Neural cell (in vitro differentiated cells): ENCODE data around the gene SKIL.
"Not testable (repeated sequence)": the region's sequence is repeated elsewhere in the genome, so short reads cannot be mapped to it uniquely, and the experiment has no call there.

Source experiments
- CTCF ChIP-seq: fragments of 450-650 bp; IDR thresholded peaks from 2 replicates; pipeline ENCODE4 v1.5.1; 2014; ENCODE audit warnings: antibody characterized with exemption, mild to moderate bottlenecking, moderate library complexity; ENCODE audit not compliant: poor library complexity, severe bottlenecking
- EP300 ChIP-seq: fragments of 450-650 bp; conservative IDR thresholded peaks from 2 replicates; pipeline ENCODE4 v1.6.1; 2014; ENCODE audit warnings: antibody characterized with exemption, mild to moderate bottlenecking, moderate library complexity; ENCODE audit not compliant: poor library complexity, severe bottlenecking
- EZH2 ChIP-seq: fragments of 200-600, 300-800 bp; shearing (Covaris generic), sonication (generic); IDR thresholded peaks from 2 replicates; pipeline ENCODE4 v1.6.1; 2014; ENCODE audit warnings: antibody characterized with exemption, low read length, borderline replicate concordance, mild to moderate bottlenecking; ENCODE audit not compliant: insufficient read depth, poor library complexity, severe bottlenecking
- MXI1 ChIP-seq: fragments of 450-650 bp; conservative IDR thresholded peaks from 2 replicates; pipeline ENCODE4 v1.6.1; 2014; ENCODE audit warnings: antibody characterized with exemption, mild to moderate bottlenecking; ENCODE audit not compliant: poor library complexity, severe bottlenecking
- POLR2AphosphoS5 ChIP-seq: IDR thresholded peaks from 2 replicates; pipeline ENCODE4 v1.6.1; 2012
- RAD21 ChIP-seq: fragments of 450-650 bp; conservative IDR thresholded peaks from 2 replicates; pipeline ENCODE4 v1.6.1; 2014; ENCODE audit warnings: antibody characterized with exemption, mild to moderate bottlenecking, moderate library complexity
- SMC3 ChIP-seq: fragments of 450-650 bp; conservative IDR thresholded peaks from 2 replicates; pipeline ENCODE4 v1.6.1; 2014; ENCODE audit warnings: antibody characterized with exemption, mild to moderate bottlenecking, moderate library complexity; ENCODE audit not compliant: poor library complexity
- TAF1 ChIP-seq: IDR thresholded peaks from 2 replicates; pipeline ENCODE4 v1.6.1; 2012; ENCODE audit warnings: low read depth
- TF ChIP-seq, protein P1 (sequence below): IDR thresholded peaks from 2 replicates; pipeline ENCODE4 v1.6.1; 2012; ENCODE audit warnings: borderline replicate concordance

- TF ChIP-seq, protein P1, sequence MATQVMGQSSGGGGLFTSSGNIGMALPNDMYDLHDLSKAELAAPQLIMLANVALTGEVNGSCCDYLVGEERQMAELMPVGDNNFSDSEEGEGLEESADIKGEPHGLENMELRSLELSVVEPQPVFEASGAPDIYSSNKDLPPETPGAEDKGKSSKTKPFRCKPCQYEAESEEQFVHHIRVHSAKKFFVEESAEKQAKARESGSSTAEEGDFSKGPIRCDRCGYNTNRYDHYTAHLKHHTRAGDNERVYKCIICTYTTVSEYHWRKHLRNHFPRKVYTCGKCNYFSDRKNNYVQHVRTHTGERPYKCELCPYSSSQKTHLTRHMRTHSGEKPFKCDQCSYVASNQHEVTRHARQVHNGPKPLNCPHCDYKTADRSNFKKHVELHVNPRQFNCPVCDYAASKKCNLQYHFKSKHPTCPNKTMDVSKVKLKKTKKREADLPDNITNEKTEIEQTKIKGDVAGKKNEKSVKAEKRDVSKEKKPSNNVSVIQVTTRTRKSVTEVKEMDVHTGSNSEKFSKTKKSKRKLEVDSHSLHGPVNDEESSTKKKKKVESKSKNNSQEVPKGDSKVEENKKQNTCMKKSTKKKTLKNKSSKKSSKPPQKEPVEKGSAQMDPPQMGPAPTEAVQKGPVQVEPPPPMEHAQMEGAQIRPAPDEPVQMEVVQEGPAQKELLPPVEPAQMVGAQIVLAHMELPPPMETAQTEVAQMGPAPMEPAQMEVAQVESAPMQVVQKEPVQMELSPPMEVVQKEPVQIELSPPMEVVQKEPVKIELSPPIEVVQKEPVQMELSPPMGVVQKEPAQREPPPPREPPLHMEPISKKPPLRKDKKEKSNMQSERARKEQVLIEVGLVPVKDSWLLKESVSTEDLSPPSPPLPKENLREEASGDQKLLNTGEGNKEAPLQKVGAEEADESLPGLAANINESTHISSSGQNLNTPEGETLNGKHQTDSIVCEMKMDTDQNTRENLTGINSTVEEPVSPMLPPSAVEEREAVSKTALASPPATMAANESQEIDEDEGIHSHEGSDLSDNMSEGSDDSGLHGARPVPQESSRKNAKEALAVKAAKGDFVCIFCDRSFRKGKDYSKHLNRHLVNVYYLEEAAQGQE, result not testable (repeated sequence)
- not testable (repeated sequence) for TF ChIP-seq CTCF, EZH2, EP300, POLR2AphosphoS5, MXI1, TAF1, SMC3, RAD21
These were observed 13.7 kb upstream of the SKIL start for GRCh38 chr3:170343859-170344258.
